Measurements from ENCODE around the gene RNU4-1.
"Not testable (repeated sequence)": the region's sequence is repeated elsewhere in the genome, so short reads cannot be mapped to it uniquely, and the experiment has no call there.

RNU4-1 gene

DNA sequence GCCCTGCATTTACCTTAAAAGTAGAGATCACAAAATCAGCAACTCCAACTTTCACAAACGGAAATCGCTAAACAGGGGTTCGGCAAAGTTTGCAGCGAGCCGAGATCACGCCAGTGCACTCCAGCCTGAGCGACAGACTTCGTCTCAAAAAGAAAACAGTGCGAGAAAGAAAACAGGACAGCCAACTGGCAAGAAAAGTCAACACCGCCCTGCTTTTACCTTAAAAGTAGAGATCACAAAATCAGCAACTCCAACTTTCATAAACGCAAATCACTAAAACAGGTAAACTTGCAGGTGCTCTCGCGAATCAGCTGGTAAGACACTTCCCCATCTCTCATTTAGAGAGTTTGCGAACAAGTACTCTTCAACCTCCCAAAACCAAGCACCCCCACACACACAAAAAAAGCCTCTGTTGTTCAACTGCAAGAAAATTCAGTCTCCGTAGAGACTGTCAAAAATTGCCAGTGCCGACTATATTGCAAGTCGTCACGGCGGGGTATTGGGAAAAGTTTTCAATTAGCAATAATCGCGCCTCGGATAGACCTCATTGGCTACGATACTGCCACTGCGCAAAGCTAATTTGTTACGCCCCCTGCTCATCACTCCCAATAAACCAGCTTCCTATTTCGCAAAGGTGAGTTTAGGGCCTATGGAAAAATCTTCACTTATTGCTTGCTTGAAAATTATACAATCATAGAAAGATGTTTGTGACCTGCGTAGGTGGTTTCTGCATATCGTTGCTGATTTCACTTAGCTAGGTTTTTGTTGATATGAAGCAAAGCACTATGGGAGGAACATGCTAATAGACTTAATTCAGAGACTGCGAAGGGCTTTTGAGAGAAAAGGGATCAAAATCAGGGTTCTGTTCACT is at the start of gene RNU4-1:
Gene RNU4-1 (minus strand): TSS at position 577 of the 871 bp plus-strand sequence.
- peak in 54 of 56 donors; percentile 16 to 89 (median 66) for DNase-seq

DNA sequence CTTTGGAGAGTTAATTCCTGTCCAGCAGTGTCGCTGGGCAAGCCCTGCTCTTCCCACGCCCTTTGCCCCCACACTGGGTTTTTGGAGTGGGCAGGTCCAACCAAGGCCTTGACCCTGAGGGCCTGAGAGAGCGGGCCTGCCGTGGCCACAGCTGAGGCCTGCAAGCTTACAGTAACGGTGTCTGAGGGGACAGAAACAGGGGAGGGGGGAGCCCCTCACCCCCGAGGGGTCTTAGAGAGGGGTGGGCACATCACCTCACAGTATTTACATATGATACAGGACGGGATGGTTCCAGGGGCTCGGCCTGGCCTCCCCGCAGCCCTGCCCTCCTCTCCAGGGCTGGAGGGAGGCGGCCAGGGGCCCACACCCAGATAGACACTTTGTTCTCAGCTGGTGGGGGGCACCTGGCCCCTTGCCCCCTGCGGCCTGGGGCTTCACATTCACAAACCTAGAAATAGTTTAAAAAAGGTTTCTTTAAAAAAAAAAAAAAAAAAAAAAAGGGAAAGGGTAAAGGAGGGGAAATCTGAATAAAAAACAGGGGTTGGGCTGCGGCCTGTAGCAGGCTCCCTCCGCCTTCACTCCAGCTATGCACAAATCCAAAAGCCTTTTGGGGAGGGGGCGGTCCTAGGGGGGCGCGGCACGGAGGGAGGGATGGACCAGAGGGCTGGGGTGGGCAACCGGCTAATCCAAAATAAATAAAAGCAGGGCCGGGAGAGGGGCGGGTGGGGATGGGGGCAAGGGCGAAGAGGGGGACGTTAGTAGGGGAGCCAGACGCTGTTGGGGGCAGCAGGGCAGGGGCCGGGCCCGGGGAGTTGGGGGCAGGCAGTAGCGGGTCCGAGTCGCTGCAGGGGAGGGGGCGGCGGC is 49.4 kb upstream of the RNU4-1 start:
- no peak for DNase-seq

DNA sequence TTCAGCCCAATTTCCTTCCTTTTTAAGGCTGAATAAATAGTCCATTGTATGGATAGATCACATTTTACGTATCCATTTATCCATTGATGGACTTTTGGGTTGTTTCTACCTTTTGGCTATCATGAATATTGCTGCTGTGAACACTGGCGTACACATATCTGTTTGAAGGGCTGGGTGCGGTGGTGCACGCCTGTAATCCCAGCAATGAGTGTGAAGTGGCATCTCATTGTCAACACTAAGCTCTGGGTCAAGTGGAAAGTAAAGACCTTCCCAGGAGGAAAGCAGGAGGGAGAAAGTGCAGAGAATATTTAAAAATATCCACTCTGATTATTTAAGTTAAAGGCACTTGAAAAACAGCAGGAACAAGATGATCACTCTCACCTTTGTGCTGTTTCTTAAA is 46.2 kb upstream of the RNU4-1 start:
- no peak for DNase-seq

DNA sequence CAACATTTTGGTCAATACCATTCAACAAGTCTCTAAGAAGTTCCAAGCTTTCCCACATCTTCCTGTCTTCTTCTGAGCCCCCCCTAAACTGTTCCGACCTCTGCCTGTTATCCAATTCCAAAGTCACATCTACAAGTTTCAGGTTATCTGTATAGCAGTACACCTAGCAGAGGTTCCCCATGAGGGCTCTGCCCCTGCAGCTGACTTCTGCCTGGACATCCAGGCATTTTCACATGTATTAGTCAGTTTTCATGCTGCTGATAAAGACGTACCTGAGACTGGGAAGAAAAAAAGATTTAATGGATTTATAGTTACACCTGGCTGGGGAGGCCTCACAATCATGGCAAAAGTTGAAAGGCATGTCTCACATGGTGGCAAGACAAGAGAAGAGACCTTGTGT is 44.7 kb upstream of the RNU4-1 start:
- DNase-seq, result no peak

DNA sequence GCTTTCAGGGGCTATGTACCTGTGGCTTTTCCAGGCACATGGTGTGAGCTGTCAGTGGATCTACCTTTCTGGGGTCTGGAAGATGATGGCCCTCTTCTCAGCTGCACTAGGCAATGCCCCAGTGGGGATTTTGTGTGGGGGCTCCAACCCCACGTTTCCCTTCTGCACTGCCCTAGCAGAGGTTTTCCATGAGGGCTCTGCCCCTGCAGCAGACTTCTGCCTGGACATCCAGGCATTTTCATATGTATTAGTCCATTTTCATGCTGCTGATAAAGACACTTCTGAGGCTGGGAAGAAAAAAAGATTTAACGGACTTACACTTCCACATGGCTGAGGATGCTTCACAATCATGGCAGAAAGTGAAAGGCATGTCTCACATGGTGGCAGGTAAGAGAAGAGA is 43.4 kb upstream of the RNU4-1 start:
- DNase-seq, result not testable (repeated sequence)

DNA sequence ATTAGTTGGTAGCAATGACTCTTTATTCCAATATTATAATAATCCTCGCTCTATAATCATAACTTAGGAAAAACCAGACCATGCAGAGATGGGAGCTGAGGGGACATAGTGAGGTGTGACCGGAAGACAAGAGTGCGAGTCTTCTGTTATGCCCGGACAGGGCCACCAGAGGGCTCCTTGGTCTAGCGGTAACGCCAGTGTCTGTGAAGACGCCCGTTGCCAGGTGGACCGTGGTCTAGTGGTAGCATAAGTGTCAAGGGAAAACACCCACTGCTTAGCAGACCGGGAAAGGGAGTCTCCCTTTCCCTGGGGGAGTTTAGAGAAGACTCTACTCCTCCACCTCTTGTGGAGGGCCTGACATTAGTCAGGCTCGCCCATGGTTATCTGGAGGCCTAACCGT is 42.4 kb upstream of the RNU4-1 start:
- peak in 15 of 56 donors; percentile 0 to 49 (median 12) for DNase-seq

DNA sequence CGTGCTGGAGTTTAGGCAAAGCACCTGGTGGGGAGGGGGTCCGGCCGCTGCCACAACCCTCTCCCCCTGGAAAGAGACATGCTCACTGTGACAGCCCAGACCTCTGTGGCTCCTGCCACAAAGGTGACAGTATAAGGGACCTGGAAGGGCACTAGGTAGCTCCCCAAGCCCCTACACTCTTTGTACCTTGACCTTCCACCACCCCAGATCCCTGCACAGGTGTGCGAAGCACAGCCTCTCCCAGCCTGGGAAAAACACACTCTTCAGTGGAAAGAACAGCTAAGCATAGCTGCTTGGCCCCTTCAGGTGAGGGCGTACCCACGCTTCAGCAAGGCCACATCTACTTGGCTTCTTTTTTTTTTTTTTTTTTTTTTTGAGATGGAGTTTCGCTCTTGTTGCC is 39.5 kb upstream of the RNU4-1 start:
- DNase-seq, result no peak

DNA sequence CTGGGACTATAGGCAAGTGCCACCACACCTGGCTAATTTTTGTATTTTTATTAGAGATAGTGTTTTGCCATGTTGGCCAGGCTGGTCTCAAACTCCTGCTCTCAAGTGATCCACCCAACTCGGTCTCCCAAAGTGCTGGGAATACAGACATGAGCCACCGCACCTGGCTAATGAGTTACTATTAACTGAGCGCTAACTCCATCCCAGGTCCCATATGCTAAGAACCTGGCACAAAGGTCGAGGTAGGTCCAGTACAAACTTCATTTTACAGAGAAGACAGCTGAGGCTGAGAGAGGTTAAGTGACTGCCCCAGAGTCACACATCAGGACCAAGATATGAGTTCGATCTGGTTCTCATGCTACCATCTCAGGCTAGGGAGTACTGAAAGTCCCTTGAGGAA is 39.0 kb upstream of the RNU4-1 start:
- no peak for DNase-seq

DNA sequence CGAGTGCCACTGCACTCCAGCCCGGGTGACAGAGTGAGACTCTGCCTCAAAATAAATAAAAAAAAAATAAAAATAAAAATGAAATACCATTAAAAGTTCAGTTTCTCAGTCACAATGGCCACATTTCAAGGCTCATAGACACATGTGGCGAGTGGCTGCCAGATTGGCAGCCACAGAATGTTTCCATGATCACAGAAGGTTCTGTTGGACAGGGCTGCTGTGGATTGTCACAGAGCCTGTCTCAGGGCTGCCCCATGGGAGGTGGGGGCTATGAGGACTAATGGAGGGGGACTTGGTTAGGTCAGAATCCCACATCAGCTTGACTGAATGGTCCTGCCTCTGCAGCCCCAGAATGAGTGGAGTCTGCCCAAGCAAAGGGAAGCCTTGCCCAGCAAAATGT is 38.4 kb upstream of the RNU4-1 start:
- no peak for DNase-seq

DNA sequence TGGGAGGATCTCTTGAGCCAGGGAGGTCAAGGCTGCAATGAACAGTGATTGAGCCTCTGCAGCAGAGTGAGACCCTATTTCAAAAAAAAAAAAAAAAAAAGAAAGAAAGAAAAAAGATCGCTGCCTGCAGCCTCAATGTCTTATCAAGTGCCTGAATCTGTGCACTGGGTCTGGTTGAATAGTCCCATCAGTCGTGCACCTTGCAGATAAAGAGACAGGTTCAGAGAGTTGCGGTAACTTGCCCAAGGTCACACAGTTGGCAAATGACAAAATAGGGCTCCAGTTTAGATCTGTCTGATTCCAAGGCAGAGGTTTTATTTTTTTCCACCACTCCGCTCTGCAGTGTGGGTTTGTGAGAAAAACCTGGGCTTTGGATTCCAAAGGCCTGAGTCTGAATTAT is 35.2 kb upstream of the RNU4-1 start:
- no peak for DNase-seq

DNA sequence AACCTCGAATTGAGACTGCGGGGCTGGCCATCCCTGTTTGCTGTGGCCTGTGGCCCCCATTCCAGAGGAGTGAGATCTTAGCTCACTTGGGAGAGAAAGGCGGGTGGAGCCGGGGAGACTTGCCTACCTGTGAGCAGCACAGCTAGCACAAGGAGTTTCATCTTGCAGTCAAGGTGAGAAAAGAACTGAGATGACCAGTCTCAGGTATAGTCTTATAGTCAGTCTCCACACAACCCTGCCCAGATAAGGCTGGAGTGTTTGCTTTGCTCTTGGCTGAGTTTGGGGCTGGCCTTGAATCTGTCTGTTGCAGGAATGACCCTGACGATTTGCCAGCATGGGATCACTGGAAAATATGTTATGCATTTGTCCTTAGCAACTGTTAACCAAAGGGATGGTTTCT is 34.6 kb upstream of the RNU4-1 start, which contains the start of gene PLA2G1B:
Gene PLA2G1B (minus strand): TSS at position 187 of the 400 bp plus-strand sequence. CDS start 26 bp downstream, at position 161.
- DNase-seq, result no peak

DNA sequence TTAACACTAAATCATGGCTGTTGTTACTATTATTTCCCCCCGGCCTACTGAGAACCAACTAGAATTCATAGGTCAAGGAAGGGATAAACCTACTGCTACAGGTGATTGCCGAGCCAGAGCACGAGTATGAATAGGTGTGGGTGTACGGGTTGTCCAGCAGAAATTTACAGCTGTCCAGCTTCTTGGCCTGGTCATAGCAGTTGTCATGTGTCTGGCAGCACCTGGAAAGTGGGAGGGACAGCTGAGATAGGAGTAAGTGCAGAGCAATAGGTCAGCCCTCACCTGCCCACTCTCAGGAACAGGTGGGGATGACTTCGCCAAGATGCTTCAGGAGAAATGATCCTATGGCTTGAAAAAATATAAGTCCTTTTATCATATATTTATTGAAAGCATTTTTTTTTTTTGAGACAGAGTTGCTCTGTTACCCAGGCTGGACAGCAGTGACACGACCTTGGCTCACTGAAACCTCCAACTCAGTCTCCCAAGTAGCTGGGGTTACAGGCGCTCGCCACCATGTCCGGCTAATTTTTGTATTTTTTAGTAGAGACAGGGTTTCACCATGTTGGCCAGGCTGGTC is 31.9 kb upstream of the RNU4-1 start:
- no peak for DNase-seq

DNA sequence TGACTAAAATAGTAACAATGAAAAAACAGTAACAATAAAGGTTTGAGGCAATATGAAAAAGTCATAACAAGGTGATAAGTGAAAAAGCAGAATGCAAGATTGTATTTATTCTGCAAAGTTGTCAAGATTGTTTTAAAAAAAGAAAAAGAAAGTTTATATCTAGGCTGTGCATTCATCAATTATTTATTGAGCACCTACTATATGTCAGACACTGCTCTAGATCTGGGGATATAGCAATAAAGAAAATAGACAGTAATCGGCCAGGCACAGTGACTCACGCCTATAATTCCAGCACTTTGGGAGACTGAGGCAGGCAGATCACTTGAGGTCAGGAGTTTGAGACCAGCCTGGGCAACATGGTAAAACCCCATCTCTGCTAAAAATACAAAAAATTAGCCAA is 30.7 kb upstream of the RNU4-1 start:
- DNase-seq, result no peak

DNA sequence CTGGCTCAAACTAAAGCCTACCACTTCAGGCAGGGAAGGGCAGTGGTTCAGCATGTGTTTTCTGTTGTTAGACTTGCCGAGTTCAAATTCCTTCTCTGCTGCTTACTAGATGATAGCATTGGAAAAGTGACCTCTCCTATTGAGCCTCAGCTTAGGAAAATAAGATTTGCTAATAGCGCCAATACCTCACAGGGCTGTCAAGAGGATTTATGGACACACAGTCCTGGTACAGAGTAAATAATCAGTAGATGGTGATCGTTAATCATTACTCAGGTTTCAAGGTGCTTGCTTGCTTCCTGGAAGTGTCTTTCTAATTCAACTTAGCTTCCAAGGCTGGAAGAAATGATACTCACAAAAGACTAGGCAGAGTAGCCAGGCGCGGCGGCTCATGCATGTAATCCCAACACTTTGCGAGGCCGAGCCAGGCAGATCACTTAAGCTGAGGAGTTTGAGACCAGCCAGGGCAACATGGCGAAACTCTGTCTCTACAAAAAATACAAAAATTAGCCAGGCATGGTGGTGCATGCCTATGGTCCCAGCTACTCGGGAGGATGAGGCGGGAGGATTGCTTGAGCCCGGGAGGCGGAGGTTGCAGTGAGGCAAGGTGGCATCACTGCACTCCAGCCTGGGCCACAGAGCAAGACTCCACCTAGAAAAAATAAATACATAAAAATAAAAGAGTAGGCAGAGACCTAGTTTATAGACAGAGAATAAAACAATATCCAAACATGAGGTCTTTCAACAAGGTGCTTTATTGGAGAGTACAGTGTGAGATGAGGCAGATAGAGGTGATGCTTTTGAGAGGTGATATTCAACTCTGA is 28.6 kb upstream of the RNU4-1 start:
- no peak for DNase-seq

DNA sequence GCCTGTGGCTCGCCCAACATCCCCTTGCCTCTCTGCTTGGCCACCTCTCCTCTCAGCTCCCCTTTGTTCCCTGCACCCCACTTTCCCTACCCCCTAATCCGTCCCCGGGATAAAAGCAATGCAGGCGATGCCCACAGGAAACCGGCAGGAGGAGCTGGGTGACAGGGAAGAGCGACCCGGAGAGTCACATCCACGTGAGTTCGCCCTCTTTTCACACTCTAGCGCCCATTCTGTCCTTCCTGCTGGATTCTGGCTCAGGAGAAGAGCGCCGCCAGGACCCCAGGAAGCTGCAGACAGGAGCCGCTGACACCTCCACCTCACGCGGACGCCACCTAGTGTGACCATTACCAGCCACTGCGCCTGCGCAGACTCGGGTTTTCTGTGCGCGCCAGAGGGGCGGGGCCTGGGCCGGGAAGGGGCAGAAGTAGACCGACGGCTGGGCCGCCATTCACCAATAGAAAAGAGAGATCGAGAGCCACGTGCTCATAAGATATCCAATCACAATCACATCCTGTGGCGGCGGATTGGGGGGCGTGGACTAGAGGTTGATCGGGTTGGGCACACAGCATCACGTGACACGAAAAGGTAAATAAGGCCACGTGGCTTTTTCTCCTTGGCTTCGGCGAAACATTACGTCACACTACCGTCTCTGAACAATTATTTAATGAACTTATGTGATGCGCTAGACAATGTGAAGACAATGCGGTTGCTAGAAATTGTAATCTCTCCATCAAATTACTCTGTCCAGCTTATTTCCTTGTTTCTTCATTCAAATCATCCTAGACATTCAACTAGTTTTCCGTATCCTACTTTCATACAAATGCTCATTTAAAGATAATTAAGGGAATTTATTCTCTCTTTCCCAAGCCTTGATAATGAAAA is 24.4 kb upstream of the RNU4-1 start:
- peak; percentile 81 to 100 (median 99) for DNase-seq

DNA sequence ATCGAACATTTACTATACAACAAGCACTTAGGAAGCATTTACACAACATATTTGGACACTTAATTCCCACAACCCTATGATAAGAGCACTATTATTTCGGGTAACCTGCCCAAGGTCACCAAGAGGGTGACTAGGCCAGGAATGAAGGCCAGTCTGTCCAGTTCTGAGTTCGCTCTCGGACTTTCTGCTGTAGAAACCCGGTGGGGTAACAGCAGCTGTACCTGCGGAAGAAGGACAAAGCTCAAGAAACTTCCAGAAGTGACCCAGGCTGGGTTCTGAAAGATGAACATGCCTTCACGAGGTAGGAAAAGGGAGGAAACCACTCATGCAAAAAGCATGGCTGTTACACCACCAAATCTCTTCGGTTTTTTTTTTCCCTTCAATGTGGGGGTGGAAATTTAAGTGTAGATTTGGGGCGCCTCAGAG is 23.8 kb upstream of the RNU4-1 start:
- peak in 2 of 56 donors; percentile 10 to 38 for DNase-seq

DNA sequence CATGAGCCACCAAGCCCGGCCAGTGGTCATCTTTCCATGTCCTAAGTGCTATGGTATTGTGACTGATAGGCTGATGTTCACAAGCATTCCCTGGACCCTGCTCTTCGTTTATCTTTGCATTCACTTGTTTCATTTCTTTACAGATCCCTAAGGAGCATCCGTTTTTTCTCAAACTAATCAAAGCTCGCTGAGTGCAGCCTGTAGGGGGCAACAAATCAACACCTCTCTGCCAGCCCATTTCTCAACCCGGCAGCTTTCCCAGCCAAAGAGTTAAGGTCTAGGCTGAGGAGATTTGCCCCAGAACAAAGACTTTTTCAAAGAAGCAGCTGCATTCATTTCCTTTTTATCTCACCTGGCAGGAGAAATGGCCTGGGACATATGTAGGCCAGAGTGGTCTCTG is 21.2 kb upstream of the RNU4-1 start:
- no peak for DNase-seq

DNA sequence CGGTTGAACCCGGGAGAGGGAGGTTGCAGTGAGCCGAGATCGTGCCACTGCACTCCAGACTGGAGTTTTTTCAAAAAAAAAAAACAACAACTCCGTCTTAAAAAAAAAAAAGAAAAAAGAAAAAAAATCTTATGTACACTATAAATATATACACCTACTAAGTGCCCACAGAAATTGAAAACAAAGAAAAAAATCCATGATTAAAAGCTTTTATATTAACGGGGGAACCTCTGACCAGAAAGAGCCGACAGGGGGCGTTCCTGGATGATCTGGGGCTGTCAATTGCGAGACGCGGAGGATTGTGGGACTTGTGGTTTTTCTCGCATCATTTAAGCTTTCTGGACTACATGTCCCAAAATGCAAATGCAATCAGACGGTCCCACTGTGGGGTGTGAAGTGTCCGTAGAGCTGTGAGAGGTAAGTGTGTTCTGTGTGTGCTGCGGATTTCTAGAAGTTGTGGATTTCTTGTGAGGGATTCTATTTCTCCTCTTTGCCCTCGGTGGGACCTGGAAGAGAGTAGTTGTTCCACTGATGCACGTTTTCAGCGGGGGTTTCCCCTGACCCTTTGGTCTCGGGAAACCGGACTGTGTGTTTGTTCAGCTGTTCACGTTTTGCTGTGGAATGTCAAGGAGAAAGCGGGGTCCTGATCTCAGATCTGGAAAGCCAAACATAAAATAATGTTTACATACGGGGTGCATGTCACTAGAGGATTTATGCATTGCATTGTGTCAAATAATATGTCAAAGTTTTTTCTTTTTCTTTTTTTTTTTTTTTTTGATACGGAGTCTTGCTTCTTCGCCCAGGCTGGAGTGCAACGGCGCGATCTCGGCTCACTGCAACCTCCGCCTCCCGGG is 9.2 kb upstream of the RNU4-1 start, which contains the start of gene SIRT4:
Gene SIRT4 (plus strand): TSS at position 360 of the 854 bp plus-strand sequence. CDS start 1,241 bp downstream, outside the sequence.
- peak; percentile 43 to 98 (median 82) for DNase-seq

DNA sequence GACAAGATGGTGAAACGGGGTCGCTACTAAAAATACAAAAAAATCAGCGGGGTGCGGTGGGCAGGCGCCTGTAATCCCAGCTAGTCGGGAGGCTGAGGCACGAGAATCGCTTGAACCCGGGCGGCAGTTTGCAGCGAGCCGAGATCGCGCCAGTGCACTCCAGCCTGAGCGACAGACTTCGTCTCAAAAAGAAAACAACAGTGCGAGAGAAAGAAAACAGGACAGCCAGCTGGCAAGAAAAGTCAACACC is 701 bp downstream of the RNU4-1 start:
- DNase-seq, result peak in 1 of 56 donors; percentile 69

Data from nucleus accumbens (tissue), 56 donors.